C4-2B (cell line): ENCODE results near the gene PSMD3.

Experiments
- ZFX ChIP-seq: fragments of 450-650 bp; IDR thresholded peaks from 2 replicates; pipeline ENCODE4 v1.6.1; 2017
- TF ChIP-seq, protein P1 (sequence below): fragments of 450-650 bp; conservative IDR thresholded peaks from 2 replicates; pipeline ENCODE4 v1.5.1; 2017; ENCODE audit warnings: mild to moderate bottlenecking

DNA sequence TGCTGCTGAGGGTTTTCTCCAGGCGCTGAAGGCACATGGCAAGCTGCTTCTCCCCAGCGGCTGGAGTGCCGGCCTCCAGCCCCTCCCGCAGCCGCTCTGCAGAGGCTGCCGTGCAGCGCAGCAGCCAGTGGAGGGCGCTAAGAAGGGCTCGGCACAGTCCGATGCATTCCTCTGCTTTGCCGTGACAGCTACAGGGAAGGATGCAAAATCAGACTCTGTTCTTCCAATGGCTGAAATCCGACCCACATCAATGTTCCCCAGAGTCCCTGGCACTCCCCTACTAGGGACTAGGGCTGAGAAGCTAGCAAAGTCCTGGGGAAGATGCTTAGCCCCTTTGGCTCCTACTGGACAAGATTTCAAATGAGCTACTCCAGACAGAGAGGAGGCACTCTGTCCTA, 54.6 kb downstream of the PSMD3 start:
- TF ChIP-seq, protein P1, sequence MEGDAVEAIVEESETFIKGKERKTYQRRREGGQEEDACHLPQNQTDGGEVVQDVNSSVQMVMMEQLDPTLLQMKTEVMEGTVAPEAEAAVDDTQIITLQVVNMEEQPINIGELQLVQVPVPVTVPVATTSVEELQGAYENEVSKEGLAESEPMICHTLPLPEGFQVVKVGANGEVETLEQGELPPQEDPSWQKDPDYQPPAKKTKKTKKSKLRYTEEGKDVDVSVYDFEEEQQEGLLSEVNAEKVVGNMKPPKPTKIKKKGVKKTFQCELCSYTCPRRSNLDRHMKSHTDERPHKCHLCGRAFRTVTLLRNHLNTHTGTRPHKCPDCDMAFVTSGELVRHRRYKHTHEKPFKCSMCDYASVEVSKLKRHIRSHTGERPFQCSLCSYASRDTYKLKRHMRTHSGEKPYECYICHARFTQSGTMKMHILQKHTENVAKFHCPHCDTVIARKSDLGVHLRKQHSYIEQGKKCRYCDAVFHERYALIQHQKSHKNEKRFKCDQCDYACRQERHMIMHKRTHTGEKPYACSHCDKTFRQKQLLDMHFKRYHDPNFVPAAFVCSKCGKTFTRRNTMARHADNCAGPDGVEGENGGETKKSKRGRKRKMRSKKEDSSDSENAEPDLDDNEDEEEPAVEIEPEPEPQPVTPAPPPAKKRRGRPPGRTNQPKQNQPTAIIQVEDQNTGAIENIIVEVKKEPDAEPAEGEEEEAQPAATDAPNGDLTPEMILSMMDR, result no peak; the same call in 1 of the 2 replicates
- no peak for TF ChIP-seq ZFX
